ENCODE results near the gene ROCK2.

DNA sequence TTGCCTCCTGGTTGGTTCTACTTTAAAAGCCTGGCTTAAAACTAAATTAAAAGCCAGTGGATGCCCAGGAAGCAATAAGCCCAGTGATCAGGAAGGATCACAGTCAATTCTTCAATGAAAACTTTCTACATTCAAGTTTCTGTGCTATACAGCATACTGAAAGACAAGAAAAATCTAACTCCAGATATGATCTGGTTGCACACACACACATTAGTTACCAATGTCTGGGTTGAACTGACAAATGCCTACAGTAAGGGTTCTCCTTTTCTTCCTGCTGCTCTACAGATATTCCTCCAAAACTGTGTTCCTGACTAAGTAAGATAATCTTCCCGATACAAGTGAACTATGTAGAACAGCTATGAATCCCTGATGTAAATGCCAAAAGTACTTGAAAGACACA, 81.3 kb downstream of the ROCK2 start:
- TF ChIP-seq, protein P1, sequence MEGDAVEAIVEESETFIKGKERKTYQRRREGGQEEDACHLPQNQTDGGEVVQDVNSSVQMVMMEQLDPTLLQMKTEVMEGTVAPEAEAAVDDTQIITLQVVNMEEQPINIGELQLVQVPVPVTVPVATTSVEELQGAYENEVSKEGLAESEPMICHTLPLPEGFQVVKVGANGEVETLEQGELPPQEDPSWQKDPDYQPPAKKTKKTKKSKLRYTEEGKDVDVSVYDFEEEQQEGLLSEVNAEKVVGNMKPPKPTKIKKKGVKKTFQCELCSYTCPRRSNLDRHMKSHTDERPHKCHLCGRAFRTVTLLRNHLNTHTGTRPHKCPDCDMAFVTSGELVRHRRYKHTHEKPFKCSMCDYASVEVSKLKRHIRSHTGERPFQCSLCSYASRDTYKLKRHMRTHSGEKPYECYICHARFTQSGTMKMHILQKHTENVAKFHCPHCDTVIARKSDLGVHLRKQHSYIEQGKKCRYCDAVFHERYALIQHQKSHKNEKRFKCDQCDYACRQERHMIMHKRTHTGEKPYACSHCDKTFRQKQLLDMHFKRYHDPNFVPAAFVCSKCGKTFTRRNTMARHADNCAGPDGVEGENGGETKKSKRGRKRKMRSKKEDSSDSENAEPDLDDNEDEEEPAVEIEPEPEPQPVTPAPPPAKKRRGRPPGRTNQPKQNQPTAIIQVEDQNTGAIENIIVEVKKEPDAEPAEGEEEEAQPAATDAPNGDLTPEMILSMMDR (IDR thresholded peaks at IDR 0.05 in 8 of 11, conservative IDR thresholded peaks at IDR 0.05 in 3 of 11): no peak
- TF ChIP-seq POLR2AphosphoS5 (IDR thresholded peaks at IDR 0.05): no peak
